ENCODE measurements around the gene ATP1A2. TPM values are rescaled to one million over a fixed set of nuclear protein-coding genes. Genes with fewer than 3 reads are reported as not detected.
"Not testable (repeated sequence)": the region's sequence is repeated elsewhere in the genome, so short reads cannot be mapped to it uniquely, and the experiment has no call there.

Gene ATP1A2
- total RNA-seq, 1 donor from 2014 or later: 0.10 TPM

DNA sequence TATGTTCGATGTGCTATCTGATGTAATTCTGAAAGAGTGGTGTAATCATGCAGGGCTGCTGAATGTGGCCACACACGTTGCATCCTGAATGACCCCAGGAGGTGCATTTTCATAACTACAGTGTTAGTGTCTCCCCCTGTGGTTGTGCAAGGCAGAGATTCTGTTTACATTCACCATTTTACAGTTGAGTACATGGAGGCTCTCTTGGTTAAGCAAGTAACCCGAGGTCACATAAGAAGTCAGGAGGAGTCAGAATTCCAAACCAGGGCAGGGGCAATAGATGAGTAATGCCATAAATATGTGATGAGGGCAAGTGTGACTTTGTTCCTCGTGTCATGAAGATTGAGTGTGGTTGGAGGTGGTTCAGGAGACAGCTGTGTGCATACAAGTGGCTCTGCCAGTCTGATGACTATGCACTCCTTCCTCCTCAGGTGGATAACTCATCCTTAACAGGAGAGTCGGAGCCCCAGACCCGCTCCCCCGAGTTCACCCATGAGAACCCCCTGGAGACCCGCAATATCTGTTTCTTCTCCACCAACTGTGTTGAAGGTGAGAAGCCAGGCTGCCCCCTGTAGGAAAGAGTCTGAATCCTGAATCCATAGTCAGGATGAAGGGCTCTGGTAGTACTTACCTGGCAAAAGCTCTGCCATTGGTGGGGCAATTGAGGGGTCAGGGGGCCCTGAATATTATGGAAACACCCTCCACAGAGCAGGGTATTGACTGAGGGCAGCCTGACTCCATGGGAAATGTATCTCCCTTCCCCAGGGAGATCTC is 9.3 kb downstream of the ATP1A2 start:
- DNase-seq (ENCODE audit: low read depth): peak; percentile 95

DNA sequence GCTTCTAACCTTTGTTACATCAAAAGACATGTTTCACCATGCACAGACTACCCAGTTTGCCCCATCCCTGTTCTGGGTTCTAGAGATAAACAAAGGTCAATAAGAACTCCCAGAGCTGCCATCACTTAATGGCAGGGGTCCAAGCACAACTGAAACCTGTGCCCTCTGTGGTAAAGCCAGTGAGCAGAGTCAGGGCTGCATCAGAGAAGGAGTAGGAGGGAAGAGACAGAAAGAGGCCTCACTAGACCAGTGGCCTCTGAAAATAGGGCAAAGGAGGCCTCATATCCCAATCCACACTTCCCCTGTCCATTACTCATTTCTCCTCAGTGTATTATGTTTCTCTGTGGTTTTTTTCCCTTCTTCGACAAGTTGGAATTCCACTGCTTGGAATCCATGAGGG is 10.2 kb downstream of the ATP1A2 start:
- DNase-seq (ENCODE audit: low read depth): peak; percentile 38

DNA sequence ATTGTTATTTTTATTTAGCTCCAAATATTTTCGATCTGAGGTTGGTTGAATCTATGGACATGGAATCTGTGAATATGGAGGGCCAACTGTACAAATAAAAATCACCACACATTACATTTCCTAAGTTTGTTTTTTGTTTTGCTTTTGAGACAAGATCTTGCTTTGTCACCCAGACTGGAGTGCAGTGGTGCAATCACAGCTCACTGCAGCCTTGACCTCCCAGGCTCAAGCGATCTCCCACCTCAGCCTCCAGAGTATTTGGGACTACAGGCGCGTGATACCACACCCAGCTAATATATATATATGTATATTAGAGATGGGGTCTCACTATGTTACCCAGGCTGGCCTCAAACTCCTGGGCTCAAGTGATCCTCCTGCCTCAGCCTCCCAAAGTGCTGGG is 10.8 kb downstream of the ATP1A2 start:
- DNase-seq (ENCODE audit: low read depth): not testable (repeated sequence)

DNA sequence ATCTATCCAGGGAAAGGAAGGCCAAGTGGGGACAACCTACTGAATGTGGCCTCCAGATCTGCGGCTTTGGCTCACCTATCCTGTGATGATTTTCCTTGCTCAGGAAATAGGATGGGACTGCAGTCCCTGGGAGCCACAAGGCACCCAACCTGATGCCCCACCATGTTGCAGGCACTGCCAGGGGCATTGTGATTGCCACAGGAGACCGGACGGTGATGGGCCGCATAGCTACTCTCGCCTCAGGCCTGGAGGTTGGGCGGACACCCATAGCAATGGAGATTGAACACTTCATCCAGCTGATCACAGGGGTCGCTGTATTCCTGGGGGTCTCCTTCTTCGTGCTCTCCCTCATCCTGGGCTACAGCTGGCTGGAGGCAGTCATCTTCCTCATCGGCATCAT is 11.8 kb downstream of the ATP1A2 start:
- DNase-seq (ENCODE audit: low read depth): no peak

DNA sequence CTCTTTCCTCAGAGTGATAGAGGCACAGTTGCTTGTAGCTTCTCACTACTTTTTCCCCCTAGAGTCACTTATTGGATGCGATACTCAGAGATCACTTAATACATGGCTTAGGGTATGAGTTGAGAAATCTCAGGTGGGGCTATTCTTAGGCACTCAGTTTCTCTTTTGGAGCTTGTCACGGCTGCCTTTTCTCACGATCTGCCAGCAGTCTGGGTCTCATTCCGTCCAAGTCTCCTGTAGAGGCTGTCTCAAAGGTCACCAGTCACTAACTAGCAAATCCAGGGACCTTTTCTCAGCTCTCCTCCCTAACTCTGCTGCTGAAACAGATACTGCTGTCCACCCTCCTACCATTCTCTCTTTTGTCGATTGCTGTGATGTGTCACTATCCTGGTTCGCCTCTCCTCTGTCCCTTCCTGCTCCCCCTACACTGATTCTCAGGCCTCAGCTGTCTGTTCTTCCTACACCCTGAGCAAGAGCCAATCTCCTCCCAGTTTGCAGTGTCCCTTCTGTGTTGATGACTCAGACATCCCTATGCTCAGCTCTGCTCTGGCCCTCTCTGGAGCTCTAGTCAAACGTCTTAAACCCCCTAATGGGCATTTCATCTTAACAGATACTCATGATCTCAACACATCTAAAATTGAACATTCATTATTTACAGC is 12.4 kb downstream of the ATP1A2 start:
- peak; percentile 51 for DNase-seq (ENCODE audit: low read depth)

DNA sequence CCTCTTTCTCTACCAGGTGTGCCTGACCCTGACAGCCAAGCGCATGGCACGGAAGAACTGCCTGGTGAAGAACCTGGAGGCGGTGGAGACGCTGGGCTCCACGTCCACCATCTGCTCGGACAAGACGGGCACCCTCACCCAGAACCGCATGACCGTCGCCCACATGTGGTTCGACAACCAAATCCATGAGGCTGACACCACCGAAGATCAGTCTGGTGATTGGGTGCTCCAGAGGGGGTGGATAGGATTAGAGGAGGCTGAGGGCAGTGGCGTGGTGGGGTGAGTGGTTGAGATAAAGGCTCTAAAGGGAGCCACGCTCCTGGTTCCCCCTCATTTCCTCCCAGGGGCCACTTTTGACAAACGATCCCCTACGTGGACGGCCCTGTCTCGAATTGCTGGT is 13.1 kb downstream of the ATP1A2 start:
- DNase-seq (ENCODE audit: low read depth): no peak

DNA sequence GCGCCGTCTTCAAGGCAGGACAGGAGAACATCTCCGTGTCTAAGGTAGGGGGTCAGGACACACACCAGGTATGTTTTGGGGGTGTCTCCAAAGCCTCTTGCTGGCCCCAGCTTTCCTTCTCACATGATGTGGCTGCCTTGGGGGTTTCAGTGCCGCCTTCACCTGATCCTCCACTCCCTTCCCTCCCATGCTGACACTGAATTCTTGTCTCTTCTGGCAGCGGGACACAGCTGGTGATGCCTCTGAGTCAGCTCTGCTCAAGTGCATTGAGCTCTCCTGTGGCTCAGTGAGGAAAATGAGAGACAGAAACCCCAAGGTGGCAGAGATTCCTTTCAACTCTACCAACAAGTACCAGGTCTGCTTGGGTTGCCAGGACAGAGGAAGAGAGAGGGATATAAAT is 13.5 kb downstream of the ATP1A2 start:
- peak; percentile 23 for DNase-seq (ENCODE audit: low read depth)

DNA sequence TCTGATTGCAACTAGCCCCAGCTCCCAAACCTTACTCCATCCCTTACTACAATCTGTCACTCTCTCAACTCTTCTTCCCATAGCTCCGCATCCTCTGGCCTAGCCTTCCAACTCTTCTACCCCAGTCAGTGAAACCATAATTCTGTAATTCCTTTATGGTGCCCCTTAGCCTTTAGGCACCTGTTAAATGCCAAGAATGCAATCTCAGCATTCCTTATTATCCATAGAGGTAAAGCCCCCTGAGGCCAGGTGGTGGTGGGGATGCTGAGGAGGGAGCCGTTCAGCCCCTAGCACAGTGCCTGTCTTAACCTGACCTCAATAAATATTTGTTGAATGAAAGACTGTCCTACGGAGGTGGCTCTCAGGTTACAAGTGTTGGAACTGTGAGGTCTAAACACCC is 14.0 kb downstream of the ATP1A2 start:
- DNase-seq (ENCODE audit: low read depth): no peak

DNA sequence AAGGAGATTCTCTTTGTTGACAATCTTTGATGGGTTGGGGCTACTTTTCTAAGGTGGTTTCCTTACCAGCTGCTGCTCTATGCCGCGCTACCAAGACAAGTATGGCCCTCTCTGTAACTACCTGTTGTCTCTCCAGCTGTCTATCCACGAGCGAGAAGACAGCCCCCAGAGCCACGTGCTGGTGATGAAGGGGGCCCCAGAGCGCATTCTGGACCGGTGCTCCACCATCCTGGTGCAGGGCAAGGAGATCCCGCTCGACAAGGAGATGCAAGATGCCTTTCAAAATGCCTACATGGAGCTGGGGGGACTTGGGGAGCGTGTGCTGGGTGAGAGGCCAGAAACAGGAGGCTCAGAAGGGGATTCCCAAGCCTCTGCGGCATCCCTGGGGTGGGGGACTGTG is 14.4 kb downstream of the ATP1A2 start:
- no peak for DNase-seq (ENCODE audit: low read depth)

DNA sequence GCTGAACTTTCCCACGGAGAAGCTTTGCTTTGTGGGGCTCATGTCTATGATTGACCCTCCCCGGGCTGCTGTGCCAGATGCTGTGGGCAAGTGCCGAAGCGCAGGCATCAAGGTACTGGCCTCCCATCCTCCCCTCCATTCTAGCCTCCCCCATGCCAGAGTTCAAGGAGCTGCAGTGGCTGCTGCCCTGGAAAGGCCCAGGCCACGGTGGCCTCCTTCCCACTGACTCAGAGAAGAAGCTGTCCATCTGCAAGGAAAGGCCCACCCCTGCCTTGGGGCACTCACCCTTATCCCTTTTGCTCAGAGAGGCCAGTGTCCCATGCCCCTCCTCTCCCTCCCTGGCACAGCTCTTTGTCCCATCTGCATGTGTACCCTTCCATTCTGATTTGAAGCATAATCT is 14.9 kb downstream of the ATP1A2 start:
- no peak for DNase-seq (ENCODE audit: low read depth)

DNA sequence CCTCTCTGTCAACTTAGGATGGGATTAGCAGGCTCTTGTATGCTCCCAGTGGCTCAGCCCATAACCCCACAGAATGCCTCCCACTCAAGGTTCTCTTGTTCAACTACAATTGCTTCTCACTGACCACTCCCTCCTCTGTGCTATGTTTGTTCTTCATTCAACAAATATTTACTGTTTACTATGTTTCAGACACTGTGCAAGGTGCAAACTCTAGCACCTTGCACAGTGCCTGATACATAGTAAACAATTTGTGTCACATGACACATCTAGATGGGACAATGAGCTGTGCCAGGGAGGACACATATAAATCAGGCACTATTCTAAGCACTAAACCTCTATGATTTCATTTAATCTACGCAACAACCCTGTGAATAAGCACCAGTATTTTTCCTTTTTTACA is 15.4 kb downstream of the ATP1A2 start:
- DNase-seq (ENCODE audit: low read depth): no peak

DNA sequence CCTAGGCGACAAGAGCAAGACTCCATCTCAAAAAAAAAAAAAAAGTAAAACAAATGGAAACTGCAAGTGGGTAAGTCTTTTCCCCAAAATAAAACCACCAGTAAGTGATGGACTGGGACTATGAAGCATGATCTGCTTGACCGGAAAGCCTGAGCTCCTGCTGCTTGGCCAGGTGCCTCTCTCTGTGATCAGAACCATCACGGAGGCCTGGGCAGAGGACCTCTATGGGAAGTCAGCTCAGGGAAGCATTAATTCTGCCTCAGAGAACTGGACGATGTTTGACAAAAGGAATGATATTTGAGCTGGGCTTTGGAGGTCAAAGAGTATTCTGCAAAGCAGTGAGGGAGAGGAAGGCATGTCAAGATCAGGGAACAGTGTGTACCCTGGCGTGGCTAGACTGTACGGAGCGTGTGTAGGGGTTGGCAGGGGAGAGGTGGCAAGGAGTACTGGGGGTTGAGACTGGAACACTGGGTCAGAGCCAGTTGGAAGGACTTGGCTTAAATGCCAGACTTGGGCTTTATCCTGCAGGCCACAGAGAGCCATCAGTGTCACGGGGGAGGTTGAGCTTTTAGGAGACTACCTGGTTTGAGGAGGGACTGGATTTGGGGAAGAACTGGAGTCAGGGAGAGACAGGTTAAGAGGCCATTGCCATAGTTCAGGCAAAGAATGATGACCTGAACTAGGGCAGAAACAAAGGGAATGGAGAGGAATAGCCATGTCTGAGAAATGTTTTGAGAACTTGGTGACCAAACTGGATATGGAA is 16.4 kb downstream of the ATP1A2 start:
- no peak for DNase-seq (ENCODE audit: low read depth)

DNA sequence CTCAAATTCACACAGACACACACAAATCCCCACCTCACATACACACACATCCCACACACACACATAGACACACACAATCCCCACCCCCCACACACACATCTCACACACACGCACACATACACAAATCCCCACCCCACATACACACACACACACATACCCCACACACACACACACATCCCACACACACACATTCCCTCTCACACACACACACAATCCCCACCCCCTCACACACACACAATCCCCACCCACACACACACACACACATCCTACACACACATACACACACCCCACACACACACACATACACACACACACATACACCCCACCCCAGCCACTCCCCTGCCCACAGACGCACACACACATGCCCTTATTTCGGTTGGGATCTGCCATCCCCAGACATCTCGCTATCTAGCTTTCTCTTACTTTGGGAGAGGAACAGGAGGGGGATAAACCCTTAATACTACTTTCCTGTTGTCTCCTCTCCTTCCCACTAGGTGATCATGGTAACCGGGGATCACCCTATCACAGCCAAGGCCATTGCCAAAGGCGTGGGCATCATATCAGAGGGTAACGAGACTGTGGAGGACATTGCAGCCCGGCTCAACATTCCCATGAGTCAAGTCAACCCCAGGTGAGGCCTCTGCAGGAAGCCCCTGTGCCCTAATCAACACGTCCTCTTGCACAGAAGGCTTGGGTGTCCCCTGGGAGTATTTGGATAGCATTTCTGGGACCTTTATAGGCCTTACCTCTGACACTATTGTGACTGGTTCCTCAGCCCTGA is 18.6 kb downstream of the ATP1A2 start:
- DNase-seq (ENCODE audit: low read depth): no peak

DNA sequence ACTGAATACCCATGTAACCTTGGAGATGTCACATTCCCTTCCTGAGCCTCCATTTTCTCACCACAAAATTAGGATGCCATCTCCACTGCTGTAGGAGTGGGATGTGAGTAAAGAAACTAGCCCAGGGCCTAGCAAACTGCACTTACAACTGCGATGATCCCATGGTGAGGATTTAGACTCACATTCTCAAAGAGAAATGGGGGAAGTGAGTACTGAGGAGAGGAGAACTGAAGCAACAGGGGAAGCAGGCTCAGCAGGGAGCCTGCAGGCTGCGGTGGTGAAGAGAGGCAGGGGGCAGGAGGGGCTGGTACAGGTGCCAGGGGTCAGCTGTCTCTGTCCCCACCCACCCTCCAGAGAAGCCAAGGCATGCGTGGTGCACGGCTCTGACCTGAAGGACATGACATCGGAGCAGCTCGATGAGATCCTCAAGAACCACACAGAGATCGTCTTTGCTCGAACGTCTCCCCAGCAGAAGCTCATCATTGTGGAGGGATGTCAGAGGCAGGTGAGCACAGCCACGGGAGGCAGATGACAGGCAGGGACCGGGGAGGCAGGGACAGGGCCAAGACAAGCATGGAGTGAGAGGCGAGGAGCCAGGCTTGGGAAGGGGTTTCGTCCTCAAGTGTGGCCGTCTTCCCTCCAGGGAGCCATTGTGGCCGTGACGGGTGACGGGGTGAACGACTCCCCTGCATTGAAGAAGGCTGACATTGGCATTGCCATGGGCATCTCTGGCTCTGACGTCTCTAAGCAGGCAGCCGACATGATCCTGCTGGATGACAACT is 19.4 kb downstream of the ATP1A2 start:
- no peak for DNase-seq (ENCODE audit: low read depth)

DNA sequence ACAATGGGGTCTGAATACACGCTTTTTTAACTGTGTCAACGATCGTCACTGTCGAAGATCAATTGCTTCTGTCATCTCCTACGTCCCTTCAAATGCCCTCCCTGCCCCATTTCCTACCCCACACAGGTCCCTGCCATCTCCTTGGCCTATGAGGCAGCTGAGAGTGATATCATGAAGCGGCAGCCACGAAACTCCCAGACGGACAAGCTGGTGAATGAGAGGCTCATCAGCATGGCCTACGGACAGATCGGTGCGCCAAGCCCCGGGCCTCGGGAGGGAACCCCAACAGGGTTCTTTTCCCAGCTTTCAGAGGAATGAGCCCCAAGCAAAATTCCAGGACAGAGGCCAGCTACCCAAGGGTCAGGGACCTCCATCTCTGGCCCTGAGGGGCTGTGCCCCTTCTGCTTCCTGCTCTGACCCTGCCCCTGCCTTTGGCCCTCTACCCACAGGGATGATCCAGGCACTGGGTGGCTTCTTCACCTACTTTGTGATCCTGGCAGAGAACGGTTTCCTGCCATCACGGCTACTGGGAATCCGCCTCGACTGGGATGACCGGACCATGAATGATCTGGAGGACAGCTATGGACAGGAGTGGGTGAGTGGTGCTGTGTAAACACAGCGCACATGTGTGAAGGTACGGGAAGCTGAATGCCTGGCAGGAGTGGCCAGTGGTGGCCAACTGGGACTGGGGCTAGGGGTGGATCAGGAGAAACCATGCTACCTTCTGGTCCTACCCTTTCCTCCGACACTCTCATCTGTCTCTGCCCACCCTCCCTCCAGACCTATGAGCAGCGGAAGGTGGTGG is 20.8 kb downstream of the ATP1A2 start:
- no peak for DNase-seq (ENCODE audit: low read depth)

DNA sequence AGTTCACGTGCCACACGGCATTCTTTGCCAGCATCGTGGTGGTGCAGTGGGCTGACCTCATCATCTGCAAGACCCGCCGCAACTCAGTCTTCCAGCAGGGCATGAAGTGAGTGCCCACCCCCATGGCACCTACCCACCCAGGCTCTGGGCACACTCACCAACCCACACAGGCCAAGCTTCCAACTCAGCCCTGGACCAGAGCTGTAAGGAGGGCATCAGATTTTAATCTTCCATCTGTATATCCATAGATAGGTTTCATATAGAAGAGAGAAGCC is 21.3 kb downstream of the ATP1A2 start:
- no peak for DNase-seq (ENCODE audit: low read depth)

DNA sequence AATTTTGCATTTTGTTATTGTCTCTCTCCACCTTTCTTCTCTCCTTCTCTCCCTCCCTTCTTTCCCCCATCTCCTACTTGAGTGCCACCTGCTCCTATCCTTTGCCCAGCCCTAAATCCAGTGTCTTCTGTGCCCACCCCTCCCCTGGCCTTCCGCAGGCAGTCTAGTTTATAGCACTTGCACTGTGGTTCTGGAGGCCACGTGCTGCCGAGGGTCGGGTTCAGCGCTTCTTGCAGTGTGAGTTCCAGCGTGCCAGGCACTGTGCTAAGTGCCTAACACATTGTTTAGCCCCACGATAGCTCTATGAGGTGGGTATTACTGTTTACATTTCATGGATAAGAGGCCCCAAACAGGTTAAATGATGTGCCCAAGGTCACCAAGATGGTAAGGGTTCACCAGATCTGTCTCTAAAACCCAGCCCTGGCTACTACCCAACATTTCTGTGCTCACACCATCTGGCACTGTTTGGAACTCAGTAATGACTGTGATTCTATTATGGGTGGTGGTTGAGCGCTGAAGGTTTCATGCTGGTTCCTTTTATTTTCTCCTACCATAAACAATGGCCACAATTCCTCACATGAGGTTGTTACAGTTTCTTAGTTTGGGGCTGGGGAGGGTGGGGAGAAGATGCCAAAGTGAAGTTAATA is 21.8 kb downstream of the ATP1A2 start:
- DNase-seq (ENCODE audit: low read depth): no peak

DNA sequence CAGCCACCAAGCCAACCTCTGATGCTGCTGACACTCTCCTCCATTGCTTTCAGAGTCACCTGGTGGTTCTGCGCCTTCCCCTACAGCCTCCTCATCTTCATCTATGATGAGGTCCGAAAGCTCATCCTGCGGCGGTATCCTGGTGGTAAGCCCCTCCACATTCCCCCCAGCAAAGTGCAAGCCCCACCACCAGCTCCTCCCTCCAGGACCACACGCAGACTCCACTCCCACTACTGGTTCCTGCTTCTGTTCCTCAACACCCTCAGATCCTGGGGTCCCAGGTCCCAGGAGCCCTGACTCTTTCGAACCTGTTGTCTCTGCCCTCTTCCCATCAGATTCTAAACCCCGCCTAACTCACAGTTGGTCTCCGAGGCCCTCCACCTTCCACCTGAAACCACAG is 24.3 kb downstream of the ATP1A2 start:
- DNase-seq (ENCODE audit: low read depth): no peak

DNA sequence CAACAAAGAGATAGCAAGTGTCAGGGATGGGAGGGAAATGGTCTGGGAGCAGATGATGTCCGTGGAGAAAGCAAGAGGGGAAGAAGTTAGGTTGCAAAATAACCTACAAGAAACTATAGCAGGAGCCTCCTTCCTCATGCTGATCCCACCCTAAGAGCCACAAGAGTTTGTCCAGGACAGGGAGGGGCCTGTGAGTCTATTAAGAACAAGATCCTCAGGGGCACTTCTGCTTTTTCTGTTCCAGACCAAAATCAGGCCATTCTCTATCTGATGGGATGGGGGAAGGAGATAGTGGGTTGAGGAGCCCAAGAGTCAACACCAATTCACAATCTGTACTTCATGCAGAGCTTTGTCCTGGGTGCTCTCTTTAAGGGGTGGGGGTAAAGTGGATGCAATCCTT is 28.1 kb downstream of the ATP1A2 start:
- no peak for DNase-seq (ENCODE audit: low read depth)

DNA sequence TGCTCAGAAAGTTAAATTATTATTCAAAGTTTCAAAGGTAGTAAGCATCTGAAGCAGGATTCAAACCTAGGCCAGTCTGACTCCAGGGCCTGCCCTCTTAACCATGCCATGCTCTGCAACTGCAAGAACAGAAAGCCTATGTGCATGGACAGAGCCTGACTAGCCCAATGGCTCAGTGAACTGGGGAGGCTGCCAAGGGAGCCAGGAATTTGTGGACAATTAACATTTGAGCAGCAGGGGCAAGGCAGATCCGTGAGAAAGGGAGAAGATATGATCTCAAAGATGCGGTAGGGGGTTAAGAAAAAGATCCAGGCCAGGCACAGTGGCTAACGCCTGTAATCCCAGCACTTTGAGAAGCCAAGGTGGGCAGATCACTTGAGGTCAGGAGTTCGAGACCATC is 29.4 kb downstream of the ATP1A2 start:
- DNase-seq (ENCODE audit: low read depth): no peak

All from renal cortical epithelial cell (primary cell).